OCI-LY7 (cell line): ENCODE measurements around the gene ASB1.

ENCODE experiments used
- CTCF ChIP-seq: fragments of 200-600 bp; sonication (generic); conservative IDR thresholded peaks from 2 replicates; pipeline ENCODE4 v1.5.1; 2014; ENCODE audit warnings: mild to moderate bottlenecking, antibody characterized with exemption, low read length, moderate library complexity, mixed read lengths
- EZH2phosphoT487 ChIP-seq: fragments of 200-600 bp; sonication (generic); IDR thresholded peaks from 2 replicates; pipeline ENCODE4 v1.6.1; 2018; ENCODE audit warnings: low read depth, borderline replicate concordance, mild to moderate bottlenecking, mixed run types, antibody characterized with exemption, low read length, moderate library complexity, mixed read lengths

GRCh38 chr2:238487134-238487533, 60.4 kb downstream of the ASB1 start:
- TF ChIP-seq CTCF: no peak
- TF ChIP-seq EZH2phosphoT487: no peak
